ENCODE data around the gene TGFBR3.

TGFBR3 gene

DNA sequence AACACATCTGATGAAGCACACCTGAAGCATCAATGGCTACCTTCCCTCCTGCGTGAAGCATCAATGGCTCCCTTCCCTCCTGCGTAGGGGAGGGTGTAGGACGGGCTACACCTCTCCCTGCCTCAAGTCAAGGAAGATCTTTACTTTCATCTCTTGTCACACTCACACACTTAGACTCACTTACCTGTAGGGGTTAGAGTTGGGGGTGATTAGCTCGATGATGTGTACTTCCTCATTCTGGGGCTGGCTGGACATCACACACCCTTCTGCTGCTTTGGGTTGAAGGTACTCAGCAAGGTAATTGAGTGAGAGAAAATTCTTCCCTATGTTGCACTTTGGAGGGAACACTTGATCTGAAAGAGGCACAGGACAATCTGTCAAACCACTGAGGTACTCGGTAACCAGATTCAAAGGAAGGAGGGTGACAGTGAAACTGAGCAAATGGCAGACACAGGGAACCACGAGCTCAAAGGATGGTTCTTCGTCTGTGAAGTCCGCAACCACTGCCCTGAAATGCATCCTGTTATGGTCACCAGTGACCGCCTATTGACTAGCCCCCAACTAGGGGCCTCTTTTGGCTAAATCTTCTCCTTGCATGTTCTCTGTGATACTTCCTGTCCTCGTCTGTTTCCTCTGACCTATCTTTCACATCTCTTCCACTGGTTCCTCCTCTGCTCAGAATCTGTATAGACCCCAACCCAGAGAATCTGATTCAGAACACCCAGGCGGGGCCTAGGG lies 156.2 kb downstream of the TGFBR3 start:
- no peak for DNase-seq

DNA sequence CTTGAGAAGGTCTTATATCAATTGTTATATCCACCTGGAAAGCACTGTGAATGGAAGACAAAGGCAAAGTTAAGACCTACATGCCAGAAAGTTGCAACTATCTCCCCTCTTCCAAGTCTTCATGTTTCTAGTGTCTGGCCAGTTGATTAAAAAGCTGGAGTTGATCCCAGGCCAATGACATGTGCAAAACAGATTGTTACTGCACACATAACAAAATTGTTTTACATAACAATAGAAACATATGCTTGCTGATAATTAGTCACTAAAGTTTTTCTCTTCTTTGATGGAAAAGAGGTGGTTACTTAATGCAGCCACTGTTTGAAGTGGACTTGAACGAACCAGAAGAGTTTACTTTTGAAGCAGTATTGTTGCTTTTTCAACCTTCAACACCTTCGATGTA lies 158.2 kb downstream of the TGFBR3 start:
- no peak for DNase-seq

DNA sequence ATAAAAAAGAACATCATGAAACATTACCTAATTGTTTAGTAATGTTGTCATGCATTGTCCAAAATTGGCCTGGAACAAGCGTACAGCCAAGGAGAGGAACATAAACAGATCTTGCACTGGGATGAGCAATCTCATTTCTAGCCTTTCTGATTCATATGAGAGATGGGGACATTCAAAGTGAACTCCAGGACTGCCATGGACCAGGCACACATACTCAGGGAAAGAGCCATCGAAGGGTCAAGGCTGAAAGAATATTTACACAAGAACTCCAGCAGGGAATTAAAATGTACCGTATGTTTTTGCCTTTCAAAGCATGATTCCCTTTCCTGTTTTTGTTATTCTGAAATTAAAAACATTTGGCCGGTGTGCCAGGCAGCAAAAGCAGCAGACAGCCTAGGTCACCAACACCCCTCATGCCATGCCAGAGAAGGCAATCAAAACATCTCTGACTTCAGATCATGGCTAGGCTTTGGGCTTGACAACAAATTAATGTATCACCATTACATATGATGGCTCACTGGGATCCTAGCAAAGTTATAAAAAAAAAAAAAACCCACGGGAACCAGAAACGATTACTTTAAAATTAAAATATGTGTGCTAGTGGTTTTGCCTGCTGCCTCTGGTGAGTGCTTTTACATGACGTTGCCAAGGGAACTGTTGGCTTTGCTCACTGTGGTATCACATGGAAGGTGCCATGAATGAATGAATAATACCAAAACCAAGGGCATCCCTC lies 159.8 kb downstream of the TGFBR3 start:
- DNase-seq, result no peak

DNA sequence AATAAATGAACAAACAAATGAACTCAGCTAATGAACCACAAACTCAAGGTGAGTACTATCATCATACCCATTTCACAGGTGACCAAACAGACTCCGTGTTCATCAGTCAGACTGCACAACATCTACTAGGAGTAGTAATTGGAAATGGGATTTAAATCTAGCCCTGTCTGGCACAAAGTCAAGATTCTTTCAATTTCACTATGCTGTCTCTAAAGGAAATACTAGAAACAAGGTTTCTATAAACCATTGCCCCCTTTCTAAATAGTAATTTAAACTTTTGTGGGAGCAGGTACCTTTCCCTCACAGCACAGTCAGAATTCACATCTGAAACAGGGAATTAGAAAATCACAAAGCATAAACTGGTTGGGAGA lies 160.3 kb downstream of the TGFBR3 start:
- DNase-seq, result no peak

DNA sequence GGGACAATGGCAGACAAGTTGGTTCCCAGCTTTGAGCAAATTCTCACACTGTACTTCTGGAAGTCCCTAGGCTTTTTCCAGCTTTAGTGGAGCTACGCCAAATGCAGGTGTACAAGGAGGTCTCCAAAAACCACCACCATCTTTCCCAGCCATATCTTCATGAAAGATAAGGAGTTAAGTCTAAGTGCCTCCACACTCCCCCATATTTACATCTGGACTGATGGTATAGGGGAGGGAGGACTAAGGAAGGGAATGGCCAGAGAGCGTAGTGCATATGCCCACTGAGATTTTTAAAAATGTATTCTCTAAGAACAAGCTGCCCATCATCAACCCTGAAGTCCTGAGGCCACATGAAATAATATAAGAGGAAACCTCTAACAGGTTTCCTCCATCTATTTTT lies 161.3 kb downstream of the TGFBR3 start:
- DNase-seq, result no peak

DNA sequence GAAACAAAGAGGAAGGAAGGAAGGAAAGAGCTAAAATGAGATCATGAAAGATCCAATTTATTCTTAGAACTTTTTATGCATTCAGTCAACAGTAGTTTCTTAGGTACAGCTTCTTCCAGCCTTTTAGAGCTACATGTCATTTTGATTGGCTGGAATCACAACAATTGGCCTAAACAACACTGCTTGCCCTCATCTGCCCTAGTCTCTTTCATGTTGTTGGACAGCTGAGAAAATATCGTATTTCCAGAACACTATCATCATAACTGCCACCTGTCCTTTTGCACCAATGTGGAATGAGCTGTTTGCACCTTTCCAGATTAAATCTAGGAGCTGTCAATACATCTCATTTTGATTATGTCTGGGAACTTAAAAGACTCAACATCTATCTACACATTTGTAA lies 161.7 kb downstream of the TGFBR3 start:
- no peak for DNase-seq

DNA sequence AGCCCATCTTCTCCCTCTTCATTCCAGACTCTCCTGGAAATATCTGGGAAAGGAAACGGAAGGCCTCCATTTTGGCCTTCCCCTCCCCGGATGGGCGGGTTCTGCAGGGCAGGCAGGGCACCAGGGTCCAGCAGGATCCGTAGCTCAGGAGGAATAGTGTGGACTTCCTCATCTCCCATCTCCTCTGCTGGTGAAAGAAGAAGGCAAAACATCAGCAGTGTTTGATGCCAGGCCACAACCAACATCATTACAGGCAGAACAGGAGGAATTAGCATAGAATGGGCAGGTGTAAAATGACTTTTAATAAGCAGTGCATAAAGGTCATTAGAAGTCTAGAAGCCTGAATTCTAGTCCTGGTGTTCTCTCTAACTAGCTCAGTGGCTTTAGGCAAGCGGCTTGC lies 165.9 kb downstream of the TGFBR3 start:
- no peak for DNase-seq

DNA sequence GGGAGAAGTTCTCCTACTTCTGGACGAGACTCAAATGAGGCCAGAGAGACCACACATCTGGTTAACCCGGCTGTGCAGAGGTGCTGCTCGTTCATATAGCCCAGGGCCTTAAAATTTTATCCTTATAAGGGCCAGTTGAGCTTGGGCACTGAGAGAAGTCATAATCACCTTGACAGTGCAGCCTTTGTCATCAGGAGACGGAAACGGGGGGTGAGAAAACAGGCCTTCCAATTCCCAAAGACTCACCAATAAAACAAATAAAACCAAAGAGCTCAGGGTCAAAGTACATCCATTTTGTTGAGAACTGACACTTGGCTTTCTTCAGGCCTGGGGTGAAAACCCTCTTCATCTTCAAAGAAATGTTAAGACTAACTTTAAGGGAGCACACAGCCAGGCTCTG lies 167.1 kb downstream of the TGFBR3 start:
- no peak for DNase-seq

DNA sequence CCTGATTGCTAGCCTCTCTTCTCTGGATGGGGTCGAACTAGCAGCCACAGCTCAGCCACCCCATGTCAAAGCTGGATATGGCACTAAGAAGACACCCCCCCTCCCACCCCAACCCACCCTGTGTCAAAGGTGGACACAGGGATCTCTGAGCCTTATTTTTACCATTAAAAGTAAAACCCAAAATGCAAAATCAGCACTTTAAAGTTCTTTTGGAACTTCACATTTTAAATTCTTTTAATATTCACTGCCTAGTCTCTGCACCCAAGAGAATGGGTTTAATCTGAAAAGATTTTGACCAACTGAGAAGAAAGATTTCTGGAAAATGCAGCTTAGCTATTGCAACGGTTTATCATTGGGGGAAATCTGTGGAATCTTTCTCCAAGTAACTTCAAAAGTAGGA lies 167.6 kb downstream of the TGFBR3 start:
- no peak for DNase-seq

DNA sequence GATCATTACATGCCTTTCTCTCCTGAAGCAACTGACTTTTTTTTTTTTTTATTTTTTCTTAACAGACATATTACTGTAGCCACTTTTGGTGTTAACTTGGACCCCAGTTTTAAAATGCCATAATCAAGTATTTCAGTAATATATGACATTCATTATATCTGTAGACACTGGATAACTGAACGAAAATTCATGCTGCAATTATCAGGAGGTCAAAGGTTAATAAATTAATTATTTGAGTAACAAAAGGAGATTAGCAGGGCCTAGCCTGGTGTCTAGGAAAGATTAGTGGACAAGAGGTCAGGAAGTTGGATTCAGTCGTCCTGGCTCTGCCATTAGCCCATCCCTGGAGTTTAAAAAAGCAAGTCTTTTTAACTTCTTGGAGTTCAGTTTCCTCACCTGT lies 168.1 kb downstream of the TGFBR3 start:
- DNase-seq, result no peak

DNA sequence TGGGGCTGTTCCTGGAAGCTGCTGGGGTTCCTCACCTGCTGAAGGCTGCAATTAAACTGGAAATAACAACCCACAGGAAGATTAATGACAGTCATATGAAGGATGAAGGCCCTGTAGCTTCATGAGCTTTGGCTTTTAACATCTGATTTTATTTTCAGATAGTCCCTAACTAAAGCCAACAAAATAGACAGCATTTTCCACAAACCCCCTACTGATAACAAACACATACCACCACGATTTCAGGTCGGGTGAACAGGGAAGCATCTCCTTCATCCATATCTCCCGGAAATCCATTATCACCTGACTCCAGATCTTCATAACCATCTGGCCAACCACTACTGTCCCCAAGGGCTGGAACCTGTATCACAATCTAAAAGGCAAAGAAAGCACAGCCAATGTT lies 169.6 kb downstream of the TGFBR3 start:
- DNase-seq, result no peak

DNA sequence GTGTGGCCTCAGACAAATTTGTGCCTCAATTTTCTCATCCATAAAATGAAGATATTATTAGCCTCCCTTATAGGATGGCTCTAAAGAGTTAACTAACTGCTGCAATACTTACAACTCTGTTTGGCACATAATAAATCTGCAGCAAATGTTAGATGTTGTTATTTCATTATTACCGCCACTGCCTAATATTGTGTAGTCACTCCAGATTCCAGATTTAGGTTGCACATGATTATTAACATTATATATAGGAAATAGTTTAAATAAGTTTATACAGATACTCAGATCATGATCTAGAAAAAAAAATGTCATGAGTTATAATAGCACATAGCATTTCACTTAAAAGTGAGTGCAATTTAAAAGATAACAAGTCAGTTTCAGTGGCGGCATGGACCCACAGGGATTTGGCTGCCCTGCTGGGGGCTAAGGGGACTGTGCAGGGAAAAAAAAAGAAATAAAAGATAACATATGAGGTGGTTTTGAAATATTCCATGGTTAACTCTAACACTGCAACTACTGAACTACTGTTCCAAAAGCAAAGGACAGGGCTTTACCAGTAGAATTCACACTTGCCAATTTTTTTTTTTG lies 170.4 kb downstream of the TGFBR3 start:
- DNase-seq, result no peak

DNA sequence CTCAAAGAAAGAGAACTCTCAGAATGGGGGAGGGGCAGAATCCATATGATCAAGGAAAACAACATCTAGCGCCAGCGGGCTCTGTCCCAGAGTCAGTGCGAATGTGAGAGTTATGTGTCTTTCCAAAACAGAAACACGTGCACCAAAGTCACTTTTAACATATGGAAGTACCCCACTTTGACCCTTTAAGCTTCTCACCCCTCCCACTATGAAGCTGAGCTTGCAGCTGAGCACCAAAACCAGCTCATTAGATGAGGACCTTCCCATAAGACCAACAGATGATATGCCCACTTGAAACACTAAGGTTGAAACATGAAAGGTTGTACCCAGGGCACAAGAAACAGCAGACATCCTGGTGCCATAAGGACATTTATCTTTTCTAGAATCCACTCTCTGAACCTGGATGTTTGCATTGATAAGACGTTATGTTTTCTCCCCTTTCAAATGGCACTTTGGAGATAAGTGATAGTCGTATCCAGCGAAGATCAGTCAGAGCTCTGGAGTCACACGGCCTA lies 171.0 kb downstream of the TGFBR3 start:
- DNase-seq, result no peak

DNA sequence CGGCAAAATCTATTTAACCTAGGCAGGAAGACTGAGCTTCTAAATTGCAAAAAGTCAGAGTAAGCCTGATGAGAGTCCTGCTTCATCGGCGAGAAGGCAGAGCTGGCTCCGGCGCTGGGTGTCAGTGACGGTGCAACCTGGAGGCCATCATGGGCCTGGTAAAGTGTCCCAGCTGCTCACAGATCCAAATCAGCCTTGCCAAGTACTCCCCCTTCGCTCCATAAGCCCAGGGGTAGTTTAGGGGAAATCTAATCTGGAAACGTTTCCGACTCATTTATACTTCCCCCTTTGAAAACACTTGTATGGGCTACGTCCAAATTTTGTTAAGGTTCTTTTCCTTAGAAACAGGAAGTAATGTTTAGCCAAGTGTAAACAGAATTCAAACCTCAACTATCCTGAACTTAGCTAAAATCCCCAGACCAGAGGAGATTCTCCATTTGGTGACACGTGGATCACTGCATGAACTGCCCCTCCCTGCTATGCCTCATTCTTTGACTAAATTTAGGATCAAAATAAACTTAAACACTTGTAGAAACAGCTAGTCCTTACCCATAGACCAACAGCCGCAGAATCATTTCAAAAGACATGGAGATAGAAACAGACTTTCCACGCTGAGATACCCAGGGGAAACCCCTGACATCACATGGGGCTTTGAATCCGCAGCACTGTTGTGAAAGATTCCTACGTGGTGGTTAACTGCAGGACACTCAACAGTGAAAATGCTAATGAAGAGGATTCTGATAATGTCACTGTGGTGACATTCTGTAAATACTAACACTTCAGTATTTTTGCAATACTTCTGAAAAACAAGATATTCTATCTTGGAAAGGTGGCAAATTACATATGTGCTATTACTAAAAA lies 172.7 kb downstream of the TGFBR3 start:
- DNase-seq, result no peak

DNA sequence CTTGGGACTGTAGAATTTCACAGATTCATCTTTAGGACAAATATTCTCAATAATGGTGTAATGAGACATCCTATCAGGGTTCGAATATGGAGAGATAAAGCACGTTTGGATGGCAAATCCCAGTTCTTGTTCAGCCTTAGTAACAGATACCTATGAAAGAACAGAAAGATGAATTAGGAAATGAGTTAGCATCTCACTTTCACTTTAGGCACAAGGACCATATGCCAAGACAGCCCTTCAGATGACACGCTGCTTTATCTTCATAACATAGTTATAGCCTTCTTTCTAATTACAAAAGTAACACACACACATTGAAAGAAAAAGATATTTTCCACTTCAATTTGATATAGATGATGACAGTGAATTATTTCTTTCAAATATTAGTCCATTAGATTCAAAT lies 173.6 kb downstream of the TGFBR3 start:
- no peak for DNase-seq

DNA sequence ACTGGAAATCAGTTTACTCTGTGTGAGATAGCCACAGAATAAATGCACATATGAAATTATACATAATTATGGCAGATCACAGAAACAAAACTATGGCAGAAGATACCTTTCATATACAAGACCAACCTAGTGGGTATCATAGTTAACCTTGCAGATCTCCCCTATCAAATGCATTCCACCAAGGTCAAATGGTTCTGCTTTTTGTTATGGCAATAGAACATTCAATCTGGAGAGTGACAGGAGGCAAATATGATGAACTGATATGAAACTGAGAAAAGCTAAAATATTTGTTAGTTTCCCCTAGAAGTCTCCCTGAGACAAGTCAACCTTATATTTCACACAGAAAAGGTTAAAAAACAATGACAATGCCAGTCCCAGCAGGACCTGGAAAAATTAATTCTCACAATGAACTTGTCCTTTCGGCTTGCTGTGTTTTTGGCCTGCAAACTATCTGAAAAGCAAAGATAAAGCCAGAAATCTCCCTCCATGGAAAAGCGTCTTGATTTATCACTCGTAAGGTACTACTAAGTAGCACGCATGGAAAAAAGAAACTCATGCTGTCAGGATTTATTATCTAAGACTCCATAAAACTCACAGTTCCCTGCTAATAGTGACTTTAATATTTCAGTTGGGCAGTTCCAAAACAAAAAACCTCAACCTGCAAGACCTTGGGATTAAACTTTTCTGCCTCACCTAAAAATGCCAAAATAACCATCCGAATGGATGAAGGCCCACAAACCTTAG lies 174.3 kb downstream of the TGFBR3 start:
- DNase-seq, result no peak

DNA sequence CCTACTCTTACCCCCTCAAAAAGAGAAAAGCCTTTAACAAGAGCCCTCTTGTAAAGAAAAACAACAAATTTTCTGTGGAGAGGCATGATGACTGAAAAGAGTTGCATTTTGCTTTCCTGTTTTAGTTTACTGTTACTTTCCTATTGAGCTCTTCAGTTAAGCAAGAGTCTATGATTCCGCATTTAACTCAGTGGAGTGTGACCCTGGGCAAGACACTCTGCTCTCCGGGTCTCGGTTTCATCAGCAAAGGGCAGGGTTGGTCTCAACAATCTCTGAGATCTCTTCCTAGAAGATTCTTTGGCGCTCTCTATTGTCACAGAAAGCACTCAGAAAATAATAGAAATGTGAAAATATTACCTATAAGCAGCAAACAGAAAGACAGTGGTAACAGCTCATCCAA lies 175.7 kb downstream of the TGFBR3 start:
- no peak for DNase-seq

DNA sequence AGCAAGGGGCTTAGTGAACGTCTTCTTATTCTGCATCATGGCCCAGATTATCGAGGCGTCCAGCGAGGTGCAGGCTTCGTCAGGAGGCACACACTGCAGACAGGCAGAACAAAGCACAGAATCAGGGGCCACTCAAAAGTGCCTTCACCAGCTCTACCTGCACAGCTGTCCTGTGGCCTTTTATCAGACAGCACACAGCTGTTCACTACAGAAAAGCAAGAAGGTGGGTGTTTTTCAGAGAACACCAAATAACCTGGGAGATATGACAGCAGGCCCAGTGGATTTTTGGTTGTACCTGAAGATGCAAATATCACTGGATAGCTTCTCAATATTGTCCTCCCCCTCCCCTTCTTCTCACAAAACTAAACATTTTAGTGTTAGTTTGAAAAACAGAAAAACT lies 177.3 kb downstream of the TGFBR3 start:
- no peak for DNase-seq

DNA sequence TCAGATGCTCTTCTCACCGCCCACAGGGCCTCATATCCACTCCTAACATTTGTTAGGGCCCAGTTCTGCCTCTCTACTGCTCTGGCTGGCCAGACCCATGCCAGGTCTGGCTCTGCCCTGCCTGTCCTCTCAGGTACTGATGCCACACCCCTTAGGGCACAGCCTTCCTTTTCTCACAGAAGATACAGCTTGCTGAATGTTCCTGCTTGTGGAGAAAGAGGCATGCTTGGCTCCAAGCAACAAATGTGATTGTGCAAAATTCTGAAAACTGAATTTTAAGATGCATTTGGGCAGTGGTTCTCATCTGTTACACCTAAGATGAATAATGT lies 178.1 kb downstream of the TGFBR3 start:
- no peak for DNase-seq

DNA sequence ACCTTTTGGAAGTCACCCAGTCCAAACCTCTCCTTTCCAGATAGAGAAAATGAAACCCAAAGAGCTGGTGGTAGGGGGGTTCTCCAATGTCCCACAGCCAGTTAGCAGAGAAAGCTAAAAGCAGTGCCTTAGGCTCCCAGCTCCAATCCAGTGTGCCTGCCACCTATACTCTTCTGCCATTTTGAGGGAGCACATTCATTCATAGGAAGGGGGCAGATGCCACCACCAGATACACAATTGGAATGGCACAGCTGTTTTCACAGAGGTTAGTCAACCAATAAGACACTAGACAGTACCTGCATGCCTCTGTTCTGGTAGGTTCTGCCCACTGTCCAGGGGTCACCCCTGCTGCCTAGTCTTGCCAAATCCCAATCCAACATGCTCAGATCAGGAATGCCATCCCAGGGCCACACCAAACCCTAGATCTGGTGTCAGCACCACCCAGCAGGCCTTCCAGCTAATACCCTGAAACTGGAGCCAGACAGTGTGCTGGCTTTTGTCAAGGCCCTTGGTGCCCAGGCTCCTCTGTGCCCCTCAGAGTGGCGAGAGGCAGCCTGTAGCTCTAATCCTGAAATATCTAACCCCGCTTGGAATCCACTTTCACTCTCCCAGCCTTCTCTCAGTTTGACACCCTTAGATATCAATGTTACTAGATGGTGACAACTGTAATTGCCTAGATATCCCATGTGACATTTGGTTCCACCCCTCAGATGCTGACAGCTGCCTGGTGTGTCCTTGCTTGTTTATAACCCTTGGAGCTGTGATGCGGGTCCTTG lies 178.6 kb downstream of the TGFBR3 start:
- DNase-seq, result no peak

DNA sequence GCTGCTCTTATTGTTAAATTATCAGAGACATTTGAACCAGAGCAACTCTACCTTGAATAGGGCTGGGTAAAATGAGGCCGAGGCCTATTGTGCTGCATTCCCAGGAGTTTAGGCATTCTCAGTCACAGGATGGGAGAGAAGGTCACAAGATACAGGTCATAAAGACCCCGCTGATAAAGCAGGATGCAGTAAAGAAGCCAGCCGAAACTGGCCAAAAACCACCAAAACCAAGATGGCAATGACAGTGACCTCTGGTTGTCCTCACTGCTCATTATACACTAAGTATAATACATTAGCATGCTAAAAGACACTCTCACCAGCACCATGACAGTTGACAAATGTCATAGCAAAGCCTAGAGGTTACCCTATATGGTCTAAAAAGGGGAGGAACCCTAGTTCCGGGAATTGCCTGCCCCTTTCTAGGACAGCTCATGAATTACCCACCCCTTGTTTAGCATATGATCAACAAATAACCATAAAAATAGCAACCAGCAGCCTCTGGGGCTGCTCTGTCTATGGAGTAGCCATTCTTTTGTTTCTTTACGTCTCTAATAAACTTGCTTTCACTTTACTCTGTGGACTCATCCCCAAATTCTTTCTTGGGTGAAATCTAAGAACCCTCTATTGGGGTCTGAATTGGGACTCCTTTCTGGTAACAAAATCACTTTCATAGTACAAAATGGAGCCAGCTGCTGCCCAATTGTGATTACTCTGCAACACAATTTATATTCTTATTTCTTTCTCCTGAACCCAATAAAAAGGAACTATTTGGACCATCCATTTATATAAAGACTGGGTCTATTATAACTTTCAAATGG lies 179.6 kb downstream of the TGFBR3 start:
- DNase-seq, result no peak

Measured in SHP77 (cell line).